SU-DHL-6 (cell line): ENCODE data around the gene RPS27.

Experiments
- H2AFZ ChIP-seq: fragments of 200-600 bp; sonication (generic); 2 replicates; pipeline ENCODE4 v1.6.1; 2014; ENCODE audit warnings: low read depth, mild to moderate bottlenecking, moderate library complexity, mixed read lengths, antibody characterized with exemption, low read length; ENCODE audit not compliant: severe bottlenecking
- H3F3A ChIP-seq: fragments of 200-600 bp; shearing (Covaris generic); 2 replicates; pipeline ENCODE4 v1.6.0; 2016; ENCODE audit warnings: antibody characterized with exemption, mild to moderate bottlenecking; ENCODE audit not compliant: insufficient read depth
- H3K27ac ChIP-seq: fragments of 200-600 bp; sonication (generic); 2 replicates; pipeline ENCODE4 v1.5.1; 2016; ENCODE audit warnings: low read depth, mild to moderate bottlenecking, low read length, moderate library complexity, mixed read lengths
- H3K27me3 ChIP-seq: fragments of 200-600 bp; sonication (generic), shearing (Covaris generic); 2 replicates; pipeline ENCODE4 v1.6.0; 2014; ENCODE audit warnings: mild to moderate bottlenecking, low read length
- H3K36me3 ChIP-seq: fragments of 200-600 bp; sonication (generic); 2 replicates; pipeline ENCODE4 v1.6.1; 2014; ENCODE audit warnings: mild to moderate bottlenecking, low read length, mixed read lengths
- H3K4me2 ChIP-seq: fragments of 300-600, 200-600 bp; shearing (Covaris generic), sonication (generic); 2 replicates; pipeline ENCODE4 v1.6.0; 2014; ENCODE audit warnings: low read length, low read depth, mild to moderate bottlenecking; ENCODE audit not compliant: poor library complexity, severe bottlenecking
- H3K4me3 ChIP-seq: fragments of 200-600 bp; sonication (generic); 2 replicates; pipeline ENCODE4 v1.5.1; 2014; ENCODE audit warnings: antibody characterized with exemption, low read length, mild to moderate bottlenecking, mixed read lengths; ENCODE audit not compliant: insufficient read depth, poor library complexity, severe bottlenecking
- H3K79me2 ChIP-seq: fragments of 200-600 bp; sonication (generic); 2 replicates; pipeline ENCODE4 v1.6.1; 2014; ENCODE audit warnings: mild to moderate bottlenecking, low read length, moderate library complexity; ENCODE audit not compliant: insufficient read depth
- H3K9ac ChIP-seq: fragments of 200-600 bp; sonication (generic); 2 replicates; pipeline ENCODE4 v1.7.0; 2014; ENCODE audit warnings: mild to moderate bottlenecking, low read length
- H3K9me2 ChIP-seq: fragments of 200-600 bp; sonication (generic); replicated peaks from 2 replicates; pipeline ENCODE4 v1.6.1; 2014; ENCODE audit warnings: low read length; ENCODE audit not compliant: insufficient read depth
- H3K9me3 ChIP-seq: fragments of 200-600 bp; sonication (generic); 2 replicates; pipeline ENCODE4 v1.6.1; 2014; ENCODE audit warnings: low read length, mixed read lengths; ENCODE audit not compliant: insufficient read depth
- H4K20me1 ChIP-seq: fragments of 200-600 bp; sonication (generic); 2 replicates; pipeline ENCODE4 v1.6.1; 2014; ENCODE audit warnings: low read depth, mild to moderate bottlenecking, antibody characterized with exemption, low read length, moderate library complexity, mixed read lengths
- CTCF ChIP-seq: fragments of 200-600 bp; sonication (generic); IDR thresholded peaks from one replicate; pipeline ENCODE4 v1.5.1; 2017; ENCODE audit warnings: antibody characterized with exemption, mild to moderate bottlenecking, low read length, moderate library complexity; ENCODE audit not compliant: insufficient read depth, poor library complexity, severe bottlenecking
- EZH2phosphoT487 ChIP-seq: fragments of 200-600 bp; sonication (generic), shearing (Covaris generic); conservative IDR thresholded peaks from 2 replicates; pipeline ENCODE4 v1.6.1; 2018; ENCODE audit warnings: mild to moderate bottlenecking, antibody characterized with exemption, low read length, moderate library complexity, mixed read lengths

The RPS27 gene

GRCh38 chr1:153990468-153991150, at the start of gene RPS27:
RPS27 (plus strand) TSS chr1:153990762; CDS start chr1:153990797, 35 bp downstream.
- no peaks in the 10 kb centered on the region for H3K9me3 ChIP-seq
- peak within 1 kb of the TSS; percentile 66 for H2AFZ ChIP-seq
- peaks cover 23% of the 10 kb centered on the region for H3K79me2 ChIP-seq
- TF ChIP-seq EZH2phosphoT487: no peak
- TF ChIP-seq CTCF: no peak
- peak within 1 kb of the TSS; percentile 86 for H3K4me3 ChIP-seq
- H3K9ac ChIP-seq: peak within 1 kb of the TSS; percentile 90
- peaks cover 8% of the 10 kb centered on the region for H4K20me1 ChIP-seq
- peak within 1 kb of the TSS; percentile 79 for H3K27ac ChIP-seq
- H3F3A ChIP-seq: peaks cover 47% of the 10 kb centered on the region
- peaks cover 29% of the 10 kb centered on the region for H3K36me3 ChIP-seq
- no peaks in the 10 kb centered on the region for H3K27me3 ChIP-seq
- peak within 1 kb of the TSS; percentile 88 for H3K4me2 ChIP-seq
- no peaks in the 10 kb centered on the region for H3K9me2 ChIP-seq

- Histone ChIP-seq H3K4me2 (no peak overlapping the region), H4K20me1 (no peaks in the 10 kb centered on the region), H3K36me3 (no peaks in the 10 kb centered on the region), H3K4me3 (no peak overlapping the region), H3K9ac (no peak overlapping the region), H3F3A (peaks cover 16% of the 10 kb centered on the region), H3K9me2 (no peaks in the 10 kb centered on the region), H3K27me3 (no peaks in the 10 kb centered on the region), H3K27ac (no peak overlapping the region), H3K9me3 (no peaks in the 10 kb centered on the region), H3K79me2 (peaks cover 31% of the 10 kb centered on the region), H2AFZ (no peak overlapping the region)
- TF ChIP-seq EZH2phosphoT487: no peak
- TF ChIP-seq CTCF: no peak
Observed at GRCh38 chr1:153941826-153942725, 48.5 kb upstream of the RPS27 start.

GRCh38 chr1:153942766-153943549, 47.6 kb upstream of the RPS27 start:
- Histone ChIP-seq H4K20me1 (no peaks in the 10 kb centered on the region), H3K9ac (no peak overlapping the region), H3K27ac (no peak overlapping the region), H3K4me3 (no peak overlapping the region), H3K79me2 (peaks cover 31% of the 10 kb centered on the region), H3F3A (peaks cover 24% of the 10 kb centered on the region), H3K9me2 (no peaks in the 10 kb centered on the region), H3K4me2 (no peak overlapping the region), H3K9me3 (no peaks in the 10 kb centered on the region), H2AFZ (no peak overlapping the region), H3K36me3 (no peaks in the 10 kb centered on the region), H3K27me3 (no peaks in the 10 kb centered on the region)
- TF ChIP-seq CTCF (no peak), EZH2phosphoT487 (no peak)
